ENCODE data around the gene LYRM4.

The LYRM4 gene

DNA sequence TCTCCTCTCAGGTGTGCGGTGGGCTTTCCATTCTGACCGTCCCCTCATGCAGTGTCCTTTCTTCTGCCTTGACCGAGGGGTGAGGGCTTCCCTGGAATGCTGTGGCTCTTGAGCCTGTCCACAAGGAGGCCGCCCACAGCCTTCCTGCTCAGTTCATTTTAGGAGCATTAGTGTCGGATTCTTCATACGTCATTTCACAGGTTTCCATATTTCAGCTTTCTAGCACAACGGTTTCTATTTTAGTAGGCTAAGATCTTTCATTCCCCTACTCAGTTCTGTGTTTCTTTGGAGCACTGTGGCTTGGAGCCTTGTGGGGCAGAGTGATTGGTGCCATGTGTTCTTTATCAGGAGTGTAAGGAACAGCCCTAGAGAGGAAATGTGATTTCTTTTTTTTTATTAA is 170.1 kb downstream of the LYRM4 start:
- DNase-seq (ENCODE audit: low read depth) = no peak
- TF ChIP-seq, protein P1, sequence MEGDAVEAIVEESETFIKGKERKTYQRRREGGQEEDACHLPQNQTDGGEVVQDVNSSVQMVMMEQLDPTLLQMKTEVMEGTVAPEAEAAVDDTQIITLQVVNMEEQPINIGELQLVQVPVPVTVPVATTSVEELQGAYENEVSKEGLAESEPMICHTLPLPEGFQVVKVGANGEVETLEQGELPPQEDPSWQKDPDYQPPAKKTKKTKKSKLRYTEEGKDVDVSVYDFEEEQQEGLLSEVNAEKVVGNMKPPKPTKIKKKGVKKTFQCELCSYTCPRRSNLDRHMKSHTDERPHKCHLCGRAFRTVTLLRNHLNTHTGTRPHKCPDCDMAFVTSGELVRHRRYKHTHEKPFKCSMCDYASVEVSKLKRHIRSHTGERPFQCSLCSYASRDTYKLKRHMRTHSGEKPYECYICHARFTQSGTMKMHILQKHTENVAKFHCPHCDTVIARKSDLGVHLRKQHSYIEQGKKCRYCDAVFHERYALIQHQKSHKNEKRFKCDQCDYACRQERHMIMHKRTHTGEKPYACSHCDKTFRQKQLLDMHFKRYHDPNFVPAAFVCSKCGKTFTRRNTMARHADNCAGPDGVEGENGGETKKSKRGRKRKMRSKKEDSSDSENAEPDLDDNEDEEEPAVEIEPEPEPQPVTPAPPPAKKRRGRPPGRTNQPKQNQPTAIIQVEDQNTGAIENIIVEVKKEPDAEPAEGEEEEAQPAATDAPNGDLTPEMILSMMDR (conservative IDR thresholded peaks at IDR 0.05; ENCODE audit: low read depth, low read length) = no peak
- H3K4me3 ChIP-seq (ENCODE audit: low read length) = no peak overlapping the region

DNA sequence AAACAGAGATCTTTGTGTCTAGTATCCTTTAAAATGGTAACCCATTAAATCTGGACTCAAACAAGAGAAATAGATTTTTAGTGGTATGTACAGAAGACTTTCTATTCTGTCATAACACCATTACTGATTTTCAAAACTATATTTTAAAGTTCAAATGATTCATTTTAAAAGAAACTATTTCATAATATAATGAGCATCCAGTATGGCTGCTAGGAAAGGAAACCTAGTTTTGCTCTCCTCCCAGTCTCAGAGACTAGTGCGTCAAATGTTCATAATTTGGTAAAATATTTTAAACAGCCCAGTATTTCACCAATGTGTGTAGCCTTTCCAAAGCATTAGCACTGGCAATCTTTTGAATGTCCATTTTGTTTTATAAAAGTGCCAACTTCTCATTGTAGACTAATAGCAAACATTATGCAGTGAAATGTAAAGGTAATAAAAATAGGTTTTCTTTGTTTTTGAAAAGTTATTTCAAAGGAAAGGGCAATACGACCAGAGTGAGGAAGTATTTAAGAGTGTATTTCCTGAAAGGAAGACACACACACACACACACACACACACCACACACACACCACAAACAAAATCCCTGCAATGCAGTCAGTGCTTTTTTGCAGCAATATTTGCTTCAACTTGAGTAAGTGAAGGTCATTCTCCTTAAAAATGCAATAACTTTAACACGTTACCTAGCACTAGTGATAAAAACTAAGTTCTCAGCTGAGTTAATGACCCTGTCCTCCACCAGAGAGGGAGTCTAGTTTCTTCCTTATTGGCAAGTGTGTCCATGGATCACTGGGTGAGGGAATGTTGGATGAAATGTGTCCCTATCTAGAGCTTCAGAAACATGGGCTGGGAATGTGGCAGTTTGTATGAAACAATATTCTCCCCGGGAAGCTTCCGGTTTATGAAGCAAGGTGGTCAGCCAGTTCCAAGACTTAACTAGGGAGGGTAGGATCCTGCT is 171.0 kb downstream of the LYRM4 start:
- no peak overlapping the region for H3K4me3 ChIP-seq (ENCODE audit: low read length)
- DNase-seq (ENCODE audit: low read depth) = no peak
- TF ChIP-seq, protein P1 (conservative IDR thresholded peaks at IDR 0.05; ENCODE audit: low read depth, low read length) = no peak

- DNase-seq (ENCODE audit: low read depth) = no peak
- H3K4me3 ChIP-seq (ENCODE audit: low read length) = no peak overlapping the region
- TF ChIP-seq, protein P1 (conservative IDR thresholded peaks at IDR 0.05; ENCODE audit: low read depth, low read length) = no peak
These were observed 172.0 kb downstream of the LYRM4 start for GRCh38 chr6:5088780-5089179.

DNA sequence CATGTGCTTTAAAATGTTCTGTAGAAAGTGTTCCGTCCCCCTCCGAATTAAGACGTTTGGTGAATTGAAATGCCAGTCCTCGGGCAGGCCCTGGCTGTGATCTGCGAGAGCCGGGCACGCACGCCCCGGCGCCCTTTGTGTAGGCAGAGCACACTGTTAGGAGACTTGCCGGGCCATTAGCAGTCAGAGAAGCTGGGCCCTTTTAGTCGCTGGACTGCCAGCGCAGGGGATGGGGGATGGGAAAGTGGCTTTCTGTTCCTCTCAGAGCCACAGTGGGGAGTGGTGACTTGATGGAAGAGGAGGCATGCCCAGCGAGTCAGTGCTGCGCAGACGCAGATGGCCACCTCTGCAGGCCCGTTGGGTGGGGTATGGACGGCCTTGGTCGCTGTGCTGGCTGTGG is 173.4 kb downstream of the LYRM4 start:
- H3K4me3 ChIP-seq (ENCODE audit: low read length) = no peak overlapping the region
- TF ChIP-seq, protein P1 (conservative IDR thresholded peaks at IDR 0.05; ENCODE audit: low read depth, low read length) = no peak
- no peak for DNase-seq (ENCODE audit: low read depth)

- H3K4me3 ChIP-seq (ENCODE audit: low read length) = peak overlapping the region; percentile 8
- TF ChIP-seq, protein P1 (conservative IDR thresholded peaks at IDR 0.05; ENCODE audit: low read depth, low read length) = no peak
These were observed 174.4 kb downstream of the LYRM4 start for GRCh38 chr6:5086294-5086890.

DNA sequence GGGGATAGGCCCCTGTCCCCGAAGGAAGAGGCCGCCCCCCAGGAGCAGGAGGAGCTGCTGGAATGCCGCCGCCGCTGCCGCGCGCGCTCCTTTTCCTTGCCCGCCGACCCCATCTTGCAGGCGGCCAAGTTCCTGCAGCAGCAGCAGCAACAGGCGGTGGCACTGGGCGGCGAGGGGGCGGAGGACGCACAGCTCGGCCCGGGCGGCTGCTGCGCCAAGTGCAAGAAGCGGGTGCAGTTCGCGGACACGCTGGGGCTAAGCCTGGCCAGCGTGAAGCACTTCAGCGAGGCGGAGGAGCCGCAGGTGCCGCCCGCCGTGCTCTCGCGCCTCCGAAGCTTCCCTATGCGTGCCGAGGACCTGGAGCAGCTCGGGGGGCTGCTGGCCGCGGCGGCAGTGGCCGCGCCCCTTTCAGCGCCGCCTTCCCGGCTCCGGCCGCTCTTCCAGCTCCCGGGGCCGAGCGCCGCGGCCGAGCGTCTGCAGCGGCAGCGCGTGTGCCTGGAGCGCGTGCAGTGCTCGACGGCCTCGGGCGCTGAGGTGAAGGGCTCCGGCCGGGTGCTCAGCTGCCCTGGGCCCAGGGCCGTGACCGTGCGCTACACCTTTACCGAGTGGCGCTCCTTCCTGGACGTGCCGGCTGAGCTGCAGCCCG is 175.0 kb downstream of the LYRM4 start:
- peak overlapping the region; percentile 57 for H3K4me3 ChIP-seq (ENCODE audit: low read length)
- no peak for DNase-seq (ENCODE audit: low read depth)
- TF ChIP-seq, protein P1 (conservative IDR thresholded peaks at IDR 0.05; ENCODE audit: low read depth, low read length) = no peak

More at GRCh38 chr6:5086294-5086890, 174.4 kb downstream of the LYRM4 start:
- no peak for DNase-seq (ENCODE audit: low read depth)
